Measurements from ENCODE around the gene MYEOV.

- TF ChIP-seq CTCF (IDR thresholded peaks at IDR 0.05) (no peak), EP300 (IDR thresholded peaks at IDR 0.05; ENCODE audit: low read depth) (no peak), POLR2A (IDR thresholded peaks at IDR 0.05) (no peak)
Observed at GRCh38 chr11:69327741-69328191, 33.8 kb downstream of the MYEOV start.

Measured in transverse colon (tissue), 3 donors.